ENCODE data around the gene PRSS22.
A peak's percentile ranks its signal among the peaks of the same experiment; 100 is the strongest.

The PRSS22 gene

GRCh38 chr16:2874912-2875362 lies 17.0 kb upstream of the PRSS22 start:
- TF ChIP-seq TAF1 (IDR thresholded peaks at IDR 0.05; ENCODE audit: borderline replicate concordance, insufficient read depth, low read length), result no peak
- TF ChIP-seq POLR2AphosphoS5 (IDR thresholded peaks at IDR 0.05; ENCODE audit: low read depth, low read length), result no peak
- TF ChIP-seq FOXP2 (optimal IDR thresholded peaks at IDR 0.05; ENCODE audit: borderline replicate concordance, extremely low read depth, extremely low read length, insufficient read depth), result peak; percentile 63
- TF ChIP-seq, protein P1, sequence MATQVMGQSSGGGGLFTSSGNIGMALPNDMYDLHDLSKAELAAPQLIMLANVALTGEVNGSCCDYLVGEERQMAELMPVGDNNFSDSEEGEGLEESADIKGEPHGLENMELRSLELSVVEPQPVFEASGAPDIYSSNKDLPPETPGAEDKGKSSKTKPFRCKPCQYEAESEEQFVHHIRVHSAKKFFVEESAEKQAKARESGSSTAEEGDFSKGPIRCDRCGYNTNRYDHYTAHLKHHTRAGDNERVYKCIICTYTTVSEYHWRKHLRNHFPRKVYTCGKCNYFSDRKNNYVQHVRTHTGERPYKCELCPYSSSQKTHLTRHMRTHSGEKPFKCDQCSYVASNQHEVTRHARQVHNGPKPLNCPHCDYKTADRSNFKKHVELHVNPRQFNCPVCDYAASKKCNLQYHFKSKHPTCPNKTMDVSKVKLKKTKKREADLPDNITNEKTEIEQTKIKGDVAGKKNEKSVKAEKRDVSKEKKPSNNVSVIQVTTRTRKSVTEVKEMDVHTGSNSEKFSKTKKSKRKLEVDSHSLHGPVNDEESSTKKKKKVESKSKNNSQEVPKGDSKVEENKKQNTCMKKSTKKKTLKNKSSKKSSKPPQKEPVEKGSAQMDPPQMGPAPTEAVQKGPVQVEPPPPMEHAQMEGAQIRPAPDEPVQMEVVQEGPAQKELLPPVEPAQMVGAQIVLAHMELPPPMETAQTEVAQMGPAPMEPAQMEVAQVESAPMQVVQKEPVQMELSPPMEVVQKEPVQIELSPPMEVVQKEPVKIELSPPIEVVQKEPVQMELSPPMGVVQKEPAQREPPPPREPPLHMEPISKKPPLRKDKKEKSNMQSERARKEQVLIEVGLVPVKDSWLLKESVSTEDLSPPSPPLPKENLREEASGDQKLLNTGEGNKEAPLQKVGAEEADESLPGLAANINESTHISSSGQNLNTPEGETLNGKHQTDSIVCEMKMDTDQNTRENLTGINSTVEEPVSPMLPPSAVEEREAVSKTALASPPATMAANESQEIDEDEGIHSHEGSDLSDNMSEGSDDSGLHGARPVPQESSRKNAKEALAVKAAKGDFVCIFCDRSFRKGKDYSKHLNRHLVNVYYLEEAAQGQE (IDR thresholded peaks at IDR 0.05; ENCODE audit: insufficient read depth in 1 of 2, low read depth in 2 of 2, low read length in 2 of 2), result no peak
- no peak for TF ChIP-seq SIN3A (IDR thresholded peaks at IDR 0.05; ENCODE audit: borderline replicate concordance, insufficient read depth, low read length)

GRCh38 chr16:2874032-2874911 lies 16.3 kb upstream of the PRSS22 start:
- no peak for TF ChIP-seq POLR2AphosphoS5 (IDR thresholded peaks at IDR 0.05; ENCODE audit: low read depth, low read length)
- no peak for TF ChIP-seq TAF1 (IDR thresholded peaks at IDR 0.05; ENCODE audit: borderline replicate concordance, insufficient read depth, low read length)

- TF ChIP-seq FOXP2 (optimal IDR thresholded peaks at IDR 0.05; ENCODE audit: borderline replicate concordance, extremely low read depth, extremely low read length, insufficient read depth) (no peak), TAF1 (IDR thresholded peaks at IDR 0.05; ENCODE audit: borderline replicate concordance, insufficient read depth, low read length) (no peak), SIN3A (IDR thresholded peaks at IDR 0.05; ENCODE audit: borderline replicate concordance, insufficient read depth, low read length) (no peak), POLR2AphosphoS5 (IDR thresholded peaks at IDR 0.05; ENCODE audit: low read depth, low read length) (no peak)
- TF ChIP-seq, protein P1 (IDR thresholded peaks at IDR 0.05; ENCODE audit: insufficient read depth in 1 of 2, low read depth in 2 of 2, low read length in 2 of 2), result no peak
Measured at GRCh38 chr16:2871926-2872325, 14.0 kb upstream of the PRSS22 start.

- TF ChIP-seq, protein P1 (IDR thresholded peaks at IDR 0.05; ENCODE audit: insufficient read depth in 1 of 2, low read depth in 2 of 2, low read length in 2 of 2), result peak; percentile 23 to 67; a peak in 2 of 4 replicates
- TF ChIP-seq FOXP2 (optimal IDR thresholded peaks at IDR 0.05; ENCODE audit: borderline replicate concordance, extremely low read depth, extremely low read length, insufficient read depth) (peak; percentile 8), TAF1 (IDR thresholded peaks at IDR 0.05; ENCODE audit: borderline replicate concordance, insufficient read depth, low read length) (peak; percentile 76; the same call in 1 of the 2 replicates), POLR2AphosphoS5 (IDR thresholded peaks at IDR 0.05; ENCODE audit: low read depth, low read length) (peak; percentile 80), SIN3A (IDR thresholded peaks at IDR 0.05; ENCODE audit: borderline replicate concordance, insufficient read depth, low read length) (0 out of 2 replicates have a peak, but pooled peaks have one; percentile 11)
Measured at GRCh38 chr16:2867987-2868789, 10.2 kb upstream of the PRSS22 start.

DNA sequence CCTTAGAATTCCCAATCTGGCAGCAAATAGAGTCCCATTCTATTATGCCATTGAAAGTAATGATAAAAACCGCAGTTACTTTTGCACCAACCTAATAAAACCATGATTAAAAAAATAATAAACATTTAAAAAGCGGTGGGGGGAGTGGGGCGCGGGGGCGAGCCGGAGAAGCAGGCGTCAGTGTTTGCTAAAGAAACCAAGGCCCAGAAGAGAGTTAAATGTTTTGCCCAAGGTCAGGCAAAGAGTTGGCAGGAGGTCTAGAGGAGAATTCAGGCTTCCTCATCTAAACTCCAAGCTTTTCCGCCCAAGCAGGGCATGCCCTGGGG lies 9.7 kb upstream of the PRSS22 start:
- TF ChIP-seq, protein P1 (IDR thresholded peaks at IDR 0.05; ENCODE audit: insufficient read depth in 1 of 2, low read depth in 2 of 2, low read length in 2 of 2), result no peak
- TF ChIP-seq POLR2AphosphoS5 (IDR thresholded peaks at IDR 0.05; ENCODE audit: low read depth, low read length) (no peak), TAF1 (IDR thresholded peaks at IDR 0.05; ENCODE audit: borderline replicate concordance, insufficient read depth, low read length) (no peak), SIN3A (IDR thresholded peaks at IDR 0.05; ENCODE audit: borderline replicate concordance, insufficient read depth, low read length) (no peak), FOXP2 (optimal IDR thresholded peaks at IDR 0.05; ENCODE audit: borderline replicate concordance, extremely low read depth, extremely low read length, insufficient read depth) (no peak)
